ENCODE data around the gene CD40LG.

Gene CD40LG

GRCh38 chrX:136694431-136695087 is 46.6 kb downstream of the CD40LG start:
- H2BK12ac ChIP-seq (ENCODE audit: low read length), result no peak overlapping the region
- peak overlapping the region; percentile 36 for H2AFZ ChIP-seq (ENCODE audit: low read length)
- H3K23ac ChIP-seq (ENCODE audit: low read depth, low read length, poor library complexity), result no peak overlapping the region
- H3K9me3 ChIP-seq (replicated peaks in 1 of 2; ENCODE audit: control insufficient read depth in 2 of 2, insufficient read depth in 1 of 2, low read depth in 1 of 2, low read length in 2 of 2), result no peaks in the 10 kb centered on the region
- WGBS, 2 donors (ENCODE audit: extremely low coverage in 2 of 2, insufficient read length in 2 of 2, insufficient replicate concordance in 1 of 2), result no CpG with 5 or more reads among the region's 8 CpGs
- H3K27me3 ChIP-seq (ENCODE audit: control insufficient read depth in 3 of 3, insufficient read depth in 3 of 3, low read depth in 1 of 3, low read length in 3 of 3), result no peaks in the 10 kb centered on the region
- DNase-seq (ENCODE audit: low spot score), result peak; percentile 30
- H3K4ac ChIP-seq (ENCODE audit: low read length), result no peak overlapping the region
- no peak overlapping the region for H2BK15ac ChIP-seq (ENCODE audit: low read length)
- no peak overlapping the region for H3K9ac ChIP-seq (ENCODE audit: low read depth, low read length, poor library complexity)
- H3K4me1 ChIP-seq (ENCODE audit: control insufficient read depth in 2 of 2, insufficient read depth in 1 of 2, low read depth in 1 of 2, low read length in 2 of 2), result peaks cover 0 to 5% of the 10 kb centered on the region in 2 donors
- H3K4me2 ChIP-seq (ENCODE audit: insufficient read depth, low read length, poor library complexity, severe bottlenecking), result no peak overlapping the region
- peak overlapping the region; percentile 60 for H3K27ac ChIP-seq (replicated peaks; ENCODE audit: low read length)
- H3K18ac ChIP-seq (ENCODE audit: low read length), result no peak overlapping the region
- no peak overlapping the region for H4K8ac ChIP-seq (ENCODE audit: low read depth, low read length)
- H3K4me3 ChIP-seq (ENCODE audit: low read length in 2 of 2), result no peak overlapping the region
- no peaks in the 10 kb centered on the region for H3K36me3 ChIP-seq (replicated peaks in 1 of 2; ENCODE audit: control insufficient read depth in 2 of 2, insufficient read depth in 2 of 2, low read length in 2 of 2)
- H2AK5ac ChIP-seq (ENCODE audit: low read depth, low read length), result no peak overlapping the region
- H3K14ac ChIP-seq (ENCODE audit: low read length), result no peak overlapping the region
- H3K79me1 ChIP-seq (ENCODE audit: low read depth, low read length), result no peaks in the 10 kb centered on the region
- H2BK120ac ChIP-seq (ENCODE audit: low read depth, low read length), result no peak overlapping the region
- no peak overlapping the region for H2BK5ac ChIP-seq (ENCODE audit: low read length)
- no peak overlapping the region for H4K91ac ChIP-seq (ENCODE audit: low read depth, low read length, poor library complexity)

- Histone ChIP-seq H2BK5ac (ENCODE audit: low read length) (no peak overlapping the region), H3K4me2 (ENCODE audit: insufficient read depth, low read length, poor library complexity, severe bottlenecking) (no peak overlapping the region), H2BK120ac (ENCODE audit: low read depth, low read length) (no peak overlapping the region), H3K18ac (ENCODE audit: low read length) (no peak overlapping the region), H2BK15ac (ENCODE audit: low read length) (no peak overlapping the region), H3K9ac (ENCODE audit: low read depth, low read length, poor library complexity) (no peak overlapping the region), H3K14ac (ENCODE audit: low read length) (no peak overlapping the region), H3K4me1 (ENCODE audit: control insufficient read depth in 2 of 2, insufficient read depth in 1 of 2, low read depth in 1 of 2, low read length in 2 of 2) (peaks cover 0 to 3% of the 10 kb centered on the region in 2 donors), H2BK12ac (ENCODE audit: low read length) (no peak overlapping the region), H4K91ac (ENCODE audit: low read depth, low read length, poor library complexity) (no peak overlapping the region), H3K4ac (ENCODE audit: low read length) (no peak overlapping the region), H3K4me3 (ENCODE audit: low read length in 2 of 2) (no peak overlapping the region), H3K27ac (replicated peaks; ENCODE audit: low read length) (no peak overlapping the region), H2AK5ac (ENCODE audit: low read depth, low read length) (no peak overlapping the region), H3K9me3 (replicated peaks in 1 of 2; ENCODE audit: control insufficient read depth in 2 of 2, insufficient read depth in 1 of 2, low read depth in 1 of 2, low read length in 2 of 2) (no peaks in the 10 kb centered on the region), H3K79me1 (ENCODE audit: low read depth, low read length) (no peaks in the 10 kb centered on the region), H3K23ac (ENCODE audit: low read depth, low read length, poor library complexity) (no peak overlapping the region), H3K27me3 (ENCODE audit: control insufficient read depth in 3 of 3, insufficient read depth in 3 of 3, low read depth in 1 of 3, low read length in 3 of 3) (no peaks in the 10 kb centered on the region), H4K8ac (ENCODE audit: low read depth, low read length) (no peak overlapping the region), H2AFZ (ENCODE audit: low read length) (no peak overlapping the region), H3K36me3 (replicated peaks in 1 of 2; ENCODE audit: control insufficient read depth in 2 of 2, insufficient read depth in 2 of 2, low read length in 2 of 2) (no peaks in the 10 kb centered on the region)
- no CpG with 5 or more reads among the region's 1 CpG for WGBS, 2 donors (ENCODE audit: extremely low coverage in 2 of 2, insufficient read length in 2 of 2, insufficient replicate concordance in 1 of 2)
- no peak for DNase-seq (ENCODE audit: low spot score)
Measured at GRCh38 chrX:136697156-136697555, 49.2 kb downstream of the CD40LG start.

- WGBS, 2 donors (ENCODE audit: extremely low coverage in 2 of 2, insufficient read length in 2 of 2, insufficient replicate concordance in 1 of 2), result no CpG with 5 or more reads among the region's 1 CpG
- no peak overlapping the region for H2BK120ac ChIP-seq (ENCODE audit: low read depth, low read length)
- no peak overlapping the region for H3K18ac ChIP-seq (ENCODE audit: low read length)
- H3K9ac ChIP-seq (ENCODE audit: low read depth, low read length, poor library complexity), result no peak overlapping the region
- no peak overlapping the region for H3K4ac ChIP-seq (ENCODE audit: low read length)
- H3K27ac ChIP-seq (replicated peaks; ENCODE audit: low read length), result no peak overlapping the region
- H2AFZ ChIP-seq (ENCODE audit: low read length), result no peak overlapping the region
- H3K27me3 ChIP-seq (ENCODE audit: control insufficient read depth in 3 of 3, insufficient read depth in 3 of 3, low read depth in 1 of 3, low read length in 3 of 3), result no peaks in the 10 kb centered on the region
- no peak overlapping the region for H3K4me2 ChIP-seq (ENCODE audit: insufficient read depth, low read length, poor library complexity, severe bottlenecking)
- no peak overlapping the region for H4K91ac ChIP-seq (ENCODE audit: low read depth, low read length, poor library complexity)
- H2AK5ac ChIP-seq (ENCODE audit: low read depth, low read length), result no peak overlapping the region
- no peak overlapping the region for H2BK15ac ChIP-seq (ENCODE audit: low read length)
- H3K36me3 ChIP-seq (replicated peaks in 1 of 2; ENCODE audit: control insufficient read depth in 2 of 2, insufficient read depth in 2 of 2, low read length in 2 of 2), result no peaks in the 10 kb centered on the region
- no peak overlapping the region for H4K8ac ChIP-seq (ENCODE audit: low read depth, low read length)
- no peak overlapping the region for H2BK5ac ChIP-seq (ENCODE audit: low read length)
- no peak overlapping the region for H3K14ac ChIP-seq (ENCODE audit: low read length)
- no peak for DNase-seq (ENCODE audit: low spot score)
- H3K4me3 ChIP-seq (ENCODE audit: low read length in 2 of 2), result no peak overlapping the region
- H3K23ac ChIP-seq (ENCODE audit: low read depth, low read length, poor library complexity), result no peak overlapping the region
- H3K79me1 ChIP-seq (ENCODE audit: low read depth, low read length), result no peaks in the 10 kb centered on the region
- H3K9me3 ChIP-seq (replicated peaks in 1 of 2; ENCODE audit: control insufficient read depth in 2 of 2, insufficient read depth in 1 of 2, low read depth in 1 of 2, low read length in 2 of 2), result no peaks in the 10 kb centered on the region
- peaks cover 0 to 6% of the 10 kb centered on the region in 2 donors for H3K4me1 ChIP-seq (ENCODE audit: control insufficient read depth in 2 of 2, insufficient read depth in 1 of 2, low read depth in 1 of 2, low read length in 2 of 2)
- no peak overlapping the region for H2BK12ac ChIP-seq (ENCODE audit: low read length)
Measured at GRCh38 chrX:136708348-136708747, 60.4 kb downstream of the CD40LG start.

All from neuronal stem cell (in vitro differentiated cells).